Right lobe of liver (tissue), 4 donors: Measurements from ENCODE around the gene AHNAK.

Experiments
- CTCF ChIP-seq, 4 donors: fragments of 200-600 bp in 3 of 4; fragments of 450-650 bp in 1 of 4; IDR thresholded peaks; one replicate each; pipeline versions ENCODE4 v1.5.1 to v1.8.0; 2016 to 2022; ENCODE audit warnings: antibody characterized with exemption in 4 of 4, mild to moderate bottlenecking in 2 of 4
- POLR2A ChIP-seq: fragments of 450-650 bp; IDR thresholded peaks from one replicate; pipeline ENCODE4 v1.6.1; 2017; ENCODE audit warnings: antibody characterized with exemption, mild to moderate bottlenecking
- donor health status: DM: no; HTN: no; CAD: no.
- donor health status: DM: no; HTN: no; CAD: no.
- donor health status: DM: no; HTN: yes; CAD: no.

GRCh38 chr11:62463121-62463542, 83.5 kb downstream of the AHNAK start:
- no peak for TF ChIP-seq CTCF (IDR thresholded peaks at IDR 0.05)
- TF ChIP-seq POLR2A = no peak
